Measurements from ENCODE around the gene MSN.
A peak's percentile ranks its signal among the peaks of the same experiment; 100 is the strongest.
"Not testable (repeated sequence)": the region's sequence is repeated elsewhere in the genome, so short reads cannot be mapped to it uniquely, and the experiment has no call there.

MSN gene

GRCh38 chrX:65647801-65648200, 19.7 kb upstream of the MSN start:
- H3K27me3 ChIP-seq, result no peaks in the 10 kb centered on the region
- no peak overlapping the region for H3K4me3 ChIP-seq
- H3K27ac ChIP-seq, result no peak overlapping the region
- TF ChIP-seq CTCF (IDR thresholded peaks at IDR 0.05), result no peak
- peaks cover 0 to 26% (median 20%) of the 10 kb centered on the region in 4 donors for H3K4me1 ChIP-seq
- H3K36me3 ChIP-seq, result no peaks in the 10 kb centered on the region
- DNase-seq, result no peak
- no peaks in the 10 kb centered on the region for H3K9me3 ChIP-seq
- intact Hi-C loops (cut with DNase I; ENCODE audit: low total_unique reads), result loop anchor here (10.0 kb wide), 1 partner anchor 57 kb away; no protein-coding TSS in a partner anchor

- no peak for TF ChIP-seq CTCF (IDR thresholded peaks at IDR 0.05)
- Histone ChIP-seq H3K27ac (no peak overlapping the region), H3K27me3 (no peaks in the 10 kb centered on the region), H3K4me1 (peaks cover 0 to 7% (median 1%) of the 10 kb centered on the region in 4 donors), H3K4me3 (no peak overlapping the region), H3K36me3 (no peaks in the 10 kb centered on the region), H3K9me3 (no peaks in the 10 kb centered on the region)
- intact Hi-C loops (cut with DNase I; ENCODE audit: low total_unique reads), result no loop called here
- no peak for DNase-seq
Measured at GRCh38 chrX:65652098-65652497, 15.4 kb upstream of the MSN start.

- H3K27me3 ChIP-seq; H3K27ac ChIP-seq; H3K4me1 ChIP-seq; H3K36me3 ChIP-seq; intact Hi-C loops (cut with DNase I; ENCODE audit: low total_unique reads); H3K9me3 ChIP-seq; DNase-seq; H3K4me3 ChIP-seq: not testable (repeated sequence)
Measured at GRCh38 chrX:65657009-65657441, 10.4 kb upstream of the MSN start.

GRCh38 chrX:65657659-65658058, 9.8 kb upstream of the MSN start:
- Histone ChIP-seq H3K4me1 (peaks cover 0 to 7% (median 1%) of the 10 kb centered on the region in 4 donors), H3K9me3 (no peaks in the 10 kb centered on the region), H3K27ac (no peak overlapping the region), H3K27me3 (no peaks in the 10 kb centered on the region), H3K4me3 (no peak overlapping the region), H3K36me3 (no peaks in the 10 kb centered on the region)
- intact Hi-C loops (cut with DNase I; ENCODE audit: low total_unique reads), result no loop called here
- no peak for DNase-seq
- no peak for TF ChIP-seq CTCF (IDR thresholded peaks at IDR 0.05)

GRCh38 chrX:65658229-65658628, 9.2 kb upstream of the MSN start:
- no peak overlapping the region for H3K27ac ChIP-seq
- H3K4me1 ChIP-seq, result peaks cover 0 to 7% (median 1%) of the 10 kb centered on the region in 4 donors

GRCh38 chrX:65667157-65667502, 324 bp upstream of the MSN start:
- TF ChIP-seq CTCF (IDR thresholded peaks at IDR 0.05), result no peak
- no peaks in the 10 kb centered on the region for H3K27me3 ChIP-seq
- DNase-seq, result no peak
- peaks cover 0 to 29% (median 3%) of the 10 kb centered on the region in 4 donors for H3K4me1 ChIP-seq
- no peaks in the 10 kb centered on the region for H3K36me3 ChIP-seq
- peak overlapping the region; percentile 82 to 90 for H3K4me3 ChIP-seq
- peak overlapping the region; percentile 97 to 99 for H3K27ac ChIP-seq
- H3K9me3 ChIP-seq, result no peaks in the 10 kb centered on the region
- intact Hi-C loops (cut with DNase I; ENCODE audit: low total_unique reads), result no loop called here

More at GRCh38 chrX:65658229-65658628, 9.2 kb upstream of the MSN start:
- H3K4me3 ChIP-seq, result no peak overlapping the region
- TF ChIP-seq CTCF (IDR thresholded peaks at IDR 0.05), result no peak
- intact Hi-C loops (cut with DNase I; ENCODE audit: low total_unique reads), result no loop called here
- DNase-seq, result no peak
- H3K36me3 ChIP-seq, result no peaks in the 10 kb centered on the region
- no peaks in the 10 kb centered on the region for H3K27me3 ChIP-seq
- H3K9me3 ChIP-seq, result no peaks in the 10 kb centered on the region
